GM18858 (cell line): ENCODE data around the gene NMB.

ENCODE experiments used
- ATAC-seq: cut with Tn5 transposase; IDR thresholded peaks from one replicate; pipeline ENCODE4 v1.9.1; 2021; ENCODE audit not compliant: unreplicated experiment

The NMB gene

DNA sequence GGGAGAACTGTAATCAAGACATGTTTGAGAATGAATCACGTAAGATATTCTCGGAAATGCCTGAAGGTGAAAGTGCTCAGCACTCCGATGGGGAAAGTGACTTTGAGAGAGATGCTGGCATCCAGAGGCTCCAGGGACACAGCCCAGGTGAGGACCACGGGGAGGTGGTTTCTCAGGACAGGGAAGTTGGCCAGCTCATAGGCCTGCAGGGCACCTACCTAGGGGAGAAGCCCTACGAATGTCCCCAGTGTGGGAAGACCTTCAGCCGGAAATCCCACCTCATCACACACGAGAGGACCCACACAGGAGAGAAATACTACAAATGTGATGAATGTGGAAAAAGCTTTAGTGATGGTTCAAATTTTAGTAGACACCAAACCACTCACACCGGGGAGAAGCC lies 37.4 kb downstream of the NMB start:
- ATAC-seq, result no peak

DNA sequence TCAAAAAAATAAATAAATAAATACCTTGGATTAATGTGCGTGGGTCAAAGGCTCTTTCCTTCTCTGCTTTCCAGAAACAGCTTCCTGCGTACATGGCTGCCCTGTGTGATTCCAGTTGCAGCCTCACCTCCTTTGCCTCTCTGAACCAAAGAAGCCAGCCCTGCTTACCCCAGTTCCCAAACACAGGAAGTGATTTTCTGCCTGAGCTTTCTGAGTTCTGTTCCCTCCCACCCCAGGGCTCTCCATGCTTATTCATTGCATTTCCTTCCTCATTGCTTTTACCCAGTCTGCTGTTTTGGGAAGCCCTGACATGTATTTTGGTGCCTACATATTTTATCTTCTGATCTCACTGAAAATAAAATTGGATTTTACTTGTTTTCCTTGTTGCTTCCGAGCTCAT lies 41.8 kb downstream of the NMB start:
- ATAC-seq, result no peak

DNA sequence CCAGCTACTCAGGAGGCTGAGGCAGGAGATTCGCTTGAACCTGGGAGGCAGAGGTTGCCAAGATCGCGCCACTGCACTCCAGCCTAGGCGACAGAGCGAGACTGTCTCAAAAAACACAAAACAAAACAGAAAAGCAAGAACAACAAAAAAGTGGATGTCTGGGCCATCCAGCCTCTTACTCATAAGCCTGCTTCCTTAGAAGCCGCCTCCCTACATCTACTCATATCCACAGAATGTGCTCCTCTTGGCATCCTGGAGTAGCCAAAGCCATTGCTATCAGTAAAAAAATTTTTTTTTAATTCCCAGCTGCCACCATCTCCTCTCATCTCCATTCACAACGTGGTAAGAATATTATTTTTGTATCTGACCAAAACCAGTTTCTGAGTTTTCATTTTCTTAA lies 46.4 kb downstream of the NMB start:
- no peak for ATAC-seq

DNA sequence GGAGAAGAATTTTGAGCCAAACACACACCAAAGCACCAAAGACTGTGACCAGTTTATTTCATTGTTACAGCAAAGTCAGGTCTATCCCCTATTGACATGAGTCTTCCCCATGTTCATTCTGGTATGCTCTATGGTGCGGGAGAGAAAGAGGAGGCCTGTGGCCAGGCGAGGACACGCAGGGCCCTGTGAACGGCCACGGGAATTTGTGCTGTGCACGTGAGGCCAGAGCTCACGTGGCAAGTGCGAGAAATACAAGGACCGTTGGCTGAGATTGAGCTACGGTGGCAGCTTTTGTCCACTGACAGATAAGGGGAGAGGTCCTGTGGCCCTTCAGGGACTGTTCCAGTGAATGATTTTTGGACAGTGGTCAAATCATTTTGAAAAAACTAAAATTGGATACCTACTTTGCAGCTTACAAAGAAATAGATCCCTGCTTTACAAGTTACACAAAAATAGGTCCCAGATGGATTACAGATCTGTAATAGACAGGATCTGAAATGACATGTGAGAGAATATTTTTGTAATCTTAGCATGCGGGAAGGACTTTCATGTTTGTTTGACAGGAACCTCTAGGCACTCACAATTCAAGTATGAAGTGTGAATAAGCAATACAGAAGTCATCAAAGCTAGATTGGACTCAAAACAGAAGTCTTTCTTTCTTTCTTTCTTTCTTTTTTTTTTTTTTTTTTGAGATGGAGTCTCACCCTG lies 48.0 kb downstream of the NMB start:
- ATAC-seq, result no peak

DNA sequence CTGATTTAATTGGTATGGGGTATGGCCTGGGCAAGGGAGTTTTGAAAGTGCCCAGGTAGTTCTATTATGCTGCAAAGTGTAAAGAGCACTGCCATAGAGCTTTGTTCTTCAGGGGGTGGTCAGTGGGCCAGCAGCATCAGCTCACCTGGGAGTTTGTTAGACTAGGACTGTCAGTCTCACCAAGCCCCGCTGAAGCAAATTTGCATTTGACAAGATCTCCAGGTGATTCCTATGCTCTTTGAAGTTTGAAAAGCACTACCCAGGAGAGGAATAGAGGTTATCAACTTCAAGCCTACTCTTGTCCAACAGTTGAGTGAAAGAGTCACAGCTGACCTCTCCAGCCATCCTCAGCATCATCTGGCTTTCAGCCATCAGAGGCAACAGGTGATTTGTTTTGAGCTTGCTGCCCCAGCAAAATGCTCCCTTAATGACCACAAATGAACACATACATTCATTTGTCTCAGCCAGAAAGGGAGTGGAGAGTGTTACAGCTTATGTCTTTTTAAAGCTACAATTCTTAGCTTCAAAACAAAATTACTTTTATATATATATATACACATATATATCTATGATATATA lies 49.2 kb downstream of the NMB start:
- no peak for ATAC-seq

DNA sequence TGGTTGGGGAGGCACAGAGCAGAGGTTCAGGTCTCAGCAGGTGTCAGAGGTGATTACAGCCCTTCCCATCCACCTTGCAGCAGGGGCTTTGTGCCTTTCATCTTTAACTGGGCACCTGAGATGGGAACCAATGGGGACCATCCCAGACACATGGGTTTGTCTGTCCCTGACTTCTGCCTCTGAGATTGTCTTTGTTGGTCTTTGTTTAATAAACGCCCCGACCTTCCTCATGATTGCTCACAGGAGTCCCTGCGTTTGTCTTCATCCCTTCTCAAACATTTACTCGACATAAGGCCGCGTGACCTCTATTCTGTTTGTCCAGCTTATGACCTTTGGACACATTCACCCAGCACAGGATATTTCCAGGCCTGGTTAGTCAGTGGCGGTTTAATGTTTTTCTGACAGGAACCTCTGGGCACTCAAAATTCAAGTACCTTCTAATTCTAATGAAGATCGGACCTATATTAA lies 51.3 kb downstream of the NMB start:
- ATAC-seq, result no peak

DNA sequence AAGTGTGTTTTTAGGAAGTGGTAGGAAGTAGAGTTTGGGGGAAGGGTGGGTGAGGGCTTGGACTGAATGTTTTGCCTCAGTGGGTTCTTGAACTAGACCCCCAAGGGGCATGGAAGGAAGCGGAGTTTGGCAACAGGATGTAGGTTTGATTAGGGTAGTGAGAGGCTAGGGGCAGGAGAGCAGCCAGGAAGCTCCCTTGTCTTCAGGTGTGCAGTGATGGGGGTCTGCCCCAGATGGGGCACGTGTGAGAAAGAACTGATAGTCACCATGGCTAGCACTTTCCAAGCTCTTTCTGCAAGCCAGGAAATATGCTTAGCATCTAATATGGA lies 52.5 kb downstream of the NMB start:
- no peak for ATAC-seq
